LNCAP (cell line): ENCODE results near the gene CPSF6.

Experiments used
- TF ChIP-seq, protein P1 (sequence below): fragments of 450-650 bp; IDR thresholded peaks from 2 replicates; pipeline ENCODE4 v1.5.1; 2017; ENCODE audit warnings: mild to moderate bottlenecking

The CPSF6 gene

DNA sequence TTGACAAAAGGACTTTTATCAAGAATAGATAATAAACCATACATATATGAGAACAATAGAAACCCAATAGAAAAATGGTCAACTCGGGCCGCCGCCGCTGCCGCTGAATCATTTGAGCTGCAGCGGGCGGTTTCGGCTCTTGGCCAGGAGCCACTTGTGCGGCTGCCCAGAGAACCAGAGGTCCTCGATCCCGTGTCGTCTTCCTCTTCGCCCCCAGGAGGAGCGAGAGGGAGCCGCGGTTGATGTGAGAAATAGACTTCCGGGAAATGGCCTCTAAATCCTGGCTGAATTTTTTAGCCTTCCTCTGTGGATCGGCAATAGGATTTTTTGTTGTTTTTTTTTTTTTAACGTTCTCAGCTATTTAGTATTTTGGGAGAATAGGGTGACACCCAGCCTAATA is 44.8 kb downstream of the CPSF6 start:
- TF ChIP-seq, protein P1, sequence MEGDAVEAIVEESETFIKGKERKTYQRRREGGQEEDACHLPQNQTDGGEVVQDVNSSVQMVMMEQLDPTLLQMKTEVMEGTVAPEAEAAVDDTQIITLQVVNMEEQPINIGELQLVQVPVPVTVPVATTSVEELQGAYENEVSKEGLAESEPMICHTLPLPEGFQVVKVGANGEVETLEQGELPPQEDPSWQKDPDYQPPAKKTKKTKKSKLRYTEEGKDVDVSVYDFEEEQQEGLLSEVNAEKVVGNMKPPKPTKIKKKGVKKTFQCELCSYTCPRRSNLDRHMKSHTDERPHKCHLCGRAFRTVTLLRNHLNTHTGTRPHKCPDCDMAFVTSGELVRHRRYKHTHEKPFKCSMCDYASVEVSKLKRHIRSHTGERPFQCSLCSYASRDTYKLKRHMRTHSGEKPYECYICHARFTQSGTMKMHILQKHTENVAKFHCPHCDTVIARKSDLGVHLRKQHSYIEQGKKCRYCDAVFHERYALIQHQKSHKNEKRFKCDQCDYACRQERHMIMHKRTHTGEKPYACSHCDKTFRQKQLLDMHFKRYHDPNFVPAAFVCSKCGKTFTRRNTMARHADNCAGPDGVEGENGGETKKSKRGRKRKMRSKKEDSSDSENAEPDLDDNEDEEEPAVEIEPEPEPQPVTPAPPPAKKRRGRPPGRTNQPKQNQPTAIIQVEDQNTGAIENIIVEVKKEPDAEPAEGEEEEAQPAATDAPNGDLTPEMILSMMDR = no peak

DNA sequence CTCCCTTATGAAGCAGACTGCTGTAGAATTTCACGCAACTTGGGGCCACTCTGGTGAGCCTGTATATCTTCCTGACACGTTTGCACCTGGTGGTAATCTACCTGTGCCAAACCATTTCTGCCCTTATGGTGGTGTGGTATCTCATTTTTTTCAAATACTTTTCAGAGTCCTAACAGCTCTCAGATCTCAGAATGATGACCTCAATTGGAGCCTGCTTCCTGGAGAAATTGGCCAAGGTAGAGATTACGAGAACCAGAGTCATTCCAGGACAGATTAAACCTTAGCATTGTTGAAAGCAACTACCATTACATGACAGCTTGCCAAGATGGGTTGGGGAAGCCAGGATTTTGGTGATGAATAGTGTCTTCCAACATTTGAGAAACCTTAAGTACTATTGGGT is 48.2 kb downstream of the CPSF6 start:
- TF ChIP-seq, protein P1 = no peak

- TF ChIP-seq, protein P1 = peak; percentile 98
These were observed 51.3 kb downstream of the CPSF6 start for GRCh38 chr12:69290545-69291277.

- TF ChIP-seq, protein P1 = no peak
These were observed 51.9 kb downstream of the CPSF6 start for GRCh38 chr12:69291278-69291593.

DNA sequence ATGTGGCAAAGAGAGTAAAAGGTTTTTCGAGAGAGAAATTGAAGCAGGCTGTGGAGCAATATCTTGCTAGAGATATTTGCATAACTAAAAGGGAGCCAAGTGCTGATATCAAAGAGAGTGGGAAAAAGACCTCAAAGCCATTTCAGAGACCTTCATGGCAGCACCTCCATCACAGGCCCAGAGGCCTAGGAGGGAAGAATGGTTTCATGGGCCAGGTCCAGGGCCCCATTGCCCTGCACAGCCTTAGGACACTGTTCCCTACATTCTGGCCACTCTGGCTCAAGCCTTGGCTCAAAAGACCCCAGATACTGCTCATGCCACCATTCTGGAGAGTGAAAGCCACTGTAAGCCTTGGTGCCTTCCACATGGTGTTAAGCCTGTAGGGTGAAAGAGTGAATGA is 58.8 kb downstream of the CPSF6 start:
- TF ChIP-seq, protein P1 = no peak

DNA sequence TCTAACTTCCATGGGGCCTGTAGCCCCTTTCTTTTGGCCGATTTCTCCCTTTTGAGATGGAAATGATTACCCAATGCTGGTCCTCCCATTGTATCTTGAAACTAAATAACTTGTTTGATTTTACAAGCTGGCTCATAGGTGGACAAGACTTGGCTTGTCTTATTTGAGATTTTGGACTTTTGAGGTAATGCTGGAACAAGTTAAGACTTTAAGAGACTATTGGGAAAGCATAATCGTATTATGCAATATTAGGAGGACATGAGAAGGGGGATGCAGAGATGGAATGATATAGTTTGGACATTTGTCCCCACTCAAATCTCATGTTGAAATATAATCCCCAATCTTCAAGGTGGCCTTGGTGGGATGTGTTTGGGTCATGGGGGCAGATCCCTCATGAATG is 59.6 kb downstream of the CPSF6 start:
- TF ChIP-seq, protein P1 = no peak

DNA sequence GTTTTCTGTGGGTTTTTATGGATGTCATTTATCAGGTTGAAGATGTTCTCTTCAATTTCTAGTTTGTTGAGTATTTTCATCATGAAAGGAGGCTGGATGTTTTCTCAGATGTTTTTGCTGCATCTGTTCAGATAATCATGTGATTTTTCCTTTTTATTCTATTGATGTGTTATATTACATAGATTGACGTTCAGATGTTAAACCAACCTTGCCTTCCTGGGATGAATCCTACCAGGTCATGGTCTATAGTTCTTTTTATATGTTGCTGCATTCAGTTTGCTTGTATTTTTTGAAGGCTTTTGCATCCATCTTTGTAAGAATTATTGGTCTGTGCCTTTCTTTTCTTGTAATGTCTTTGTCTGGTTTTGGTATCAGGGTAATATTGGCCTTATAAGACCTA is 64.9 kb downstream of the CPSF6 start:
- TF ChIP-seq, protein P1 = no peak

GRCh38 chr12:69309461-69309860 is 70.1 kb downstream of the CPSF6 start:
- TF ChIP-seq, protein P1 = no peak
